HG03159 (cell line): ENCODE results near the gene BAG2.

Experiments
- ATAC-seq: cut with Tn5 transposase; IDR thresholded peaks from one replicate; pipeline ENCODE4 v1.9.1; 2021; ENCODE audit warnings: mild to moderate bottlenecking, moderate library complexity; ENCODE audit not compliant: unreplicated experiment

BAG2 gene

GRCh38 chr6:57221191-57221935, 49.2 kb downstream of the BAG2 start:
- ATAC-seq = peak; percentile 51

- peak; percentile 85 for ATAC-seq
Measured at GRCh38 chr6:57221936-57222742, 50.0 kb downstream of the BAG2 start, which contains the start of gene RAB23. RAB23 (minus strand) TSS chr6:57222307; CDS start chr6:57210380, 11,927 bp downstream.

- ATAC-seq = no peak
Measured at GRCh38 chr6:57222743-57223077, 50.6 kb downstream of the BAG2 start.

- ATAC-seq = no peak
Measured at GRCh38 chr6:57224769-57225515, 52.8 kb downstream of the BAG2 start.

GRCh38 chr6:57226221-57226620, 54.1 kb downstream of the BAG2 start:
- no peak for ATAC-seq
